Thoracic aorta (tissue), 2 donors: ENCODE results near the gene GLIPR1. TPM values are rescaled to one million over a fixed set of nuclear protein-coding genes. Genes with fewer than 3 reads are reported as not detected.
A peak's percentile ranks its signal among the peaks of the same experiment; 100 is the strongest.

Experiments used
- ATAC-seq: fragments of 150-250 bp; one replicate; pipeline ENCODE4 v1.8.0; 2017; ENCODE audit warnings: low read depth; ENCODE audit not compliant: insufficient number of reproducible peaks, low FRiP score
- DNase-seq: peaks from one replicate; pipeline ENCODE4 v3.0.0-alpha.2; 2020; ENCODE audit warnings: low spot score
- H3K27ac ChIP-seq, 2 donors: fragments of 200-600 bp; sonication (generic); 1 replicate in 1 of 2; 2 replicates in 1 of 2; pipeline ENCODE4 v1.5.1; 2016; ENCODE audit warnings: mild to moderate bottlenecking in 2 of 2, moderate library complexity in 2 of 2
- H3K27me3 ChIP-seq: fragments of 200-600 bp; sonication (generic); replicated peaks from 2 replicates; pipeline ENCODE4 v1.6.0; 2016; ENCODE audit warnings: mild to moderate bottlenecking; ENCODE audit not compliant: insufficient read depth
- H3K36me3 ChIP-seq: fragments of 200-600 bp; sonication (generic); one replicate; pipeline ENCODE4 v1.5.1; 2016
- H3K4me1 ChIP-seq, 2 donors: fragments of 200-600 bp; sonication (generic); 1 replicate in 1 of 2; 2 replicates in 1 of 2; pipeline versions ENCODE4 v1.5.1 to v1.6.0; 2016; ENCODE audit warnings: low read depth in 2 of 2, mild to moderate bottlenecking in 1 of 2; ENCODE audit not compliant: control insufficient read depth in 1 of 2
- H3K4me3 ChIP-seq: fragments of 200-600 bp; sonication (generic); 2 replicates; pipeline ENCODE4 v1.5.1; 2016; ENCODE audit warnings: mild to moderate bottlenecking
- H3K9me3 ChIP-seq: fragments of 200-600 bp; sonication (generic); 2 replicates; pipeline ENCODE4 v1.5.1; 2016
- total RNA-seq, 2 donors: library from RNA; depleted of rRNA; stranded (reverse); fragments of >200 nt; gene quantifications; one replicate each; pipeline versions ENCODE4 v1.1.0 to v1.2.3, GENCODE V29; 2016
- TF ChIP-seq, protein P1 (sequence below): fragments of 200-600 bp; sonication (generic); IDR thresholded peaks from one replicate; pipeline ENCODE4 v1.5.1; 2019; ENCODE audit warnings: antibody characterized with exemption

Gene GLIPR1
- total RNA-seq: 100 to 1,000 TPM in 1 of 2 donors, 10 to 100 TPM in 1; 66.9 to 103 TPM

DNA sequence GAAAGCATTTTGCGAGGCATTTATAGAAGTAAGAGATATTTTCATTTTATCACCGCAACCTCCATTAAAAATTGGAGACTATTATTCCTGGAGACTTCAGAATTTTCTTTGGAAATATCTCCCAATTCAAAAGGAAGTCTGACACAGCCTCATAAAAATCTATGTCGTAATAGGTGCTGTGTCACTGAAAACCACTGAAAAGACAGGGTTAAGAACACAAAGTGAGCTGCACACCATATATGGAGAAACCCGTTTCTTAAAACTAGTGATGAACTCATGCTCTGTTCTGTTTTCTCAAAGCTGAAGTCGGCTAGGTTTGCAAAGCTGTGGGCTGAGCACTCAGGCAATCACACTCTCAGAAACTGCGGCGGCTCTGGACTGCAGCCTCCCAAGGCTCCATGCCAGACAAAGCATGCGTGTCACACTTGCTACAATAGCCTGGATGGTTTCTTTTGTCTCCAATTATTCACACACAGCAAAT is at the start of gene GLIPR1:
TSS of gene GLIPR1 (plus strand) at position 287 of the 481 bp plus-strand sequence. CDS start at position 413, 126 bp downstream.
- DNase-seq (peak; percentile 73), ATAC-seq (peak; percentile 98)
- Histone ChIP-seq H3K27me3 (no peaks in the 10 kb centered on the region), H3K36me3 (no peaks in the 10 kb centered on the region), H3K9me3 (no peaks in the 10 kb centered on the region), H3K4me3 (peak within 1 kb of the TSS; percentile 77), H3K27ac (peak within 1 kb of the TSS; percentile 88 to 89), H3K4me1 (peaks cover 23 to 40% of the 10 kb centered on the region in 2 donors)
- TF ChIP-seq, protein P1, sequence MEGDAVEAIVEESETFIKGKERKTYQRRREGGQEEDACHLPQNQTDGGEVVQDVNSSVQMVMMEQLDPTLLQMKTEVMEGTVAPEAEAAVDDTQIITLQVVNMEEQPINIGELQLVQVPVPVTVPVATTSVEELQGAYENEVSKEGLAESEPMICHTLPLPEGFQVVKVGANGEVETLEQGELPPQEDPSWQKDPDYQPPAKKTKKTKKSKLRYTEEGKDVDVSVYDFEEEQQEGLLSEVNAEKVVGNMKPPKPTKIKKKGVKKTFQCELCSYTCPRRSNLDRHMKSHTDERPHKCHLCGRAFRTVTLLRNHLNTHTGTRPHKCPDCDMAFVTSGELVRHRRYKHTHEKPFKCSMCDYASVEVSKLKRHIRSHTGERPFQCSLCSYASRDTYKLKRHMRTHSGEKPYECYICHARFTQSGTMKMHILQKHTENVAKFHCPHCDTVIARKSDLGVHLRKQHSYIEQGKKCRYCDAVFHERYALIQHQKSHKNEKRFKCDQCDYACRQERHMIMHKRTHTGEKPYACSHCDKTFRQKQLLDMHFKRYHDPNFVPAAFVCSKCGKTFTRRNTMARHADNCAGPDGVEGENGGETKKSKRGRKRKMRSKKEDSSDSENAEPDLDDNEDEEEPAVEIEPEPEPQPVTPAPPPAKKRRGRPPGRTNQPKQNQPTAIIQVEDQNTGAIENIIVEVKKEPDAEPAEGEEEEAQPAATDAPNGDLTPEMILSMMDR: no peak

GRCh38 chr12:75432924-75433323 is 47.6 kb upstream of the GLIPR1 start:
- ATAC-seq (no peak), DNase-seq (no peak)
- no peak overlapping the region for H3K4me3 ChIP-seq
- TF ChIP-seq, protein P1: no peak
- peaks cover 4% of the 10 kb centered on the region for H3K9me3 ChIP-seq
- no peaks in the 10 kb centered on the region for H3K36me3 ChIP-seq
- H3K27me3 ChIP-seq: no peaks in the 10 kb centered on the region
- H3K27ac ChIP-seq: peak overlapping the region; percentile 44 to 45
- H3K4me1 ChIP-seq: peaks cover 0 to 7% of the 10 kb centered on the region in 2 donors

GRCh38 chr12:75437564-75437963 is 43.0 kb upstream of the GLIPR1 start:
- H3K9me3 ChIP-seq: peaks cover 4% of the 10 kb centered on the region
- H3K4me1 ChIP-seq: peaks cover 0 to 6% of the 10 kb centered on the region in 2 donors
- H3K4me3 ChIP-seq: no peak overlapping the region
- H3K36me3 ChIP-seq: no peaks in the 10 kb centered on the region
- H3K27me3 ChIP-seq: no peaks in the 10 kb centered on the region
- no peak for ATAC-seq
- no peak overlapping the region for H3K27ac ChIP-seq
- DNase-seq: no peak
- TF ChIP-seq, protein P1: no peak

DNA sequence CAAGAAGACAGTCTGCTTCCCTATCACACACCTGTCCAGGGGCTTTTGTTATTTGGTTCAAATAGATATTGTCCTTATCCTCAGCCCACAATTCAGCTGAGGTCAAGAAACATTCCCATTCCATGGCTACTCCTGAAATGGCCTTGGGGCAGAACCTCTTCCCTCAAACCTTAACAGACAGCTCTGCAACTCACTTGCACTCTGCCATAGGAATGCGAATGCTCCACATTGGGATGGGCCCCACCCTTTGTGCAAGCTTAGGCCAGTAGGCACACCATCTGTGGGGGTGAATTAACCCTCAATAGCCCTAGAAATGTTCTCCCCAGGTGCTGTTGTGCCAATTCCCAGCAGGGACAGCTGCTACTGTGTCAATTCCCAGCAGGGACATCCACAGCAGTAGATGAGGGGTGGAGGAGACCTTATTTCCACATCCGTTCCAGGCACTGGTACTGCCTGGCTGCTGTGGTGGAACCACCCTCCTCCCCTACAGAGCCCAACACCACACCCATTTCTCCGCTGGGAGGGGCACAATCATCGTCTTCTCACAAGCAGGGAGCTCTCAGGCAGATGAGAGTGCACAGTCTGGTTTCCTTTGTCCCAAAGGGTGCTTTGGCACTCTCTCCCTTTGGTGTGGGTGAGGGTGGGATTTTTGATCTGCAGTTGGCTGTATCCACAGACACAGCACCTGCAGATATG is 42.3 kb upstream of the GLIPR1 start:
- H3K27me3 ChIP-seq: no peaks in the 10 kb centered on the region
- H3K4me1 ChIP-seq: no peaks in the 10 kb centered on the region
- no peak for DNase-seq
- H3K27ac ChIP-seq: no peak overlapping the region
- no peak overlapping the region for H3K4me3 ChIP-seq
- no peaks in the 10 kb centered on the region for H3K36me3 ChIP-seq
- H3K9me3 ChIP-seq: peaks cover 4% of the 10 kb centered on the region
- TF ChIP-seq, protein P1: no peak
- ATAC-seq: no peak

- Histone ChIP-seq H3K27ac (no peak overlapping the region), H3K27me3 (no peaks in the 10 kb centered on the region), H3K9me3 (peaks cover 4% of the 10 kb centered on the region), H3K4me3 (no peak overlapping the region), H3K4me1 (no peaks in the 10 kb centered on the region), H3K36me3 (no peaks in the 10 kb centered on the region)
- TF ChIP-seq, protein P1: no peak
- ATAC-seq (no peak), DNase-seq (no peak)
Measured at GRCh38 chr12:75439048-75439447, 41.5 kb upstream of the GLIPR1 start.
